GOT3 (cell line): ENCODE measurements around the gene CSF1R.

Source experiments
- DNase-seq: peaks from one replicate; lab custom pipeline; 2025; ENCODE audit warnings: mixed read lengths; lab: John Stamatoyannopoulos, UW

CSF1R gene

DNA sequence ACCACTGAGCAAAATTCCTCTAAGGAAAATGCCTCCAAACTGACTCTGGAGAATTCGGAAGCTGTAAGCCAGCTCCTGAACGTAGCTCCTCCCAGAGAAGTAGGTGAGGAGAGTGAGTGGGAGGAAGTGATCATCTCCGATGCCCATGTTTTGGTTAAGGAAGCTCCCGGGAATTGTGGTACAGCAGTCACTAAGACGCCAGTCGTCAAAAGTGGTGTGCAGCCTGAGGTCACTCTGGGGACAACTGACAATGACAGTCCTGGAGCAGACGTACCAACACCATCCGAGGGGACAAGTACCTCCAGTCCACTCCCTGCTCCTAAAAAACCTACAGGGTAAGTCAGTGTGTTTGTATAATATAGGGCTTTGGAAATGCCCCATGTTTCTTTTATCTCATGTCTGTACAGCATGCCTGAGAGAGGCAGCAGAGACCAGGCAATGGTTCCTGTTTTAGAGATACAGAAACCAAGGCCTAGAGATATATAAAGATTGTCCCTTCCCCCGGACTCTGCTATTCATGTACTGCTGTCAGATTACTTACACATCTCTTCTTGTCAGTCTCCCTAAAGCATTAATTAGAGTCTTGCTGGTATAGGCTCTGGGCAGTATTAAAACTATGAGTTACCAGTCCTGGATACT lies 61.9 kb downstream of the CSF1R start:
- DNase-seq: no peak

DNA sequence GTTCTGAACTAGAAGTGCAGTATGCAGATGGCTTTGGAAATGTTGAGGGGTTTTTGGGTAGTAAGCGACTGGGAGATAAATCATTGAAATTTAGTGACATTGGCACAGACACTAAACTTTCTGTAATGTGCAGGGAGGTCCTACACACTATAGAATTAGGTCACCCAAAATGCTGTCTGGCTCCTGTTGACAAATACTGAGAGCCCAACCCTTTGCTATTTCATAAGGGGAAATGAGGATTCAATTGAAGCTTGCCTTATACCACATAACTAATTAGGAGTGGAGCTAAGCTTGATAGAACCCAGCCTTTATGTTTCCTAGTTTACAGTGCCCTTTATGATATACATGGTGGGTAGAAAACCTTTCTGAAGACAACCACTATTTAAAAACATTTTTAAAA lies 63.2 kb downstream of the CSF1R start:
- no peak for DNase-seq

DNA sequence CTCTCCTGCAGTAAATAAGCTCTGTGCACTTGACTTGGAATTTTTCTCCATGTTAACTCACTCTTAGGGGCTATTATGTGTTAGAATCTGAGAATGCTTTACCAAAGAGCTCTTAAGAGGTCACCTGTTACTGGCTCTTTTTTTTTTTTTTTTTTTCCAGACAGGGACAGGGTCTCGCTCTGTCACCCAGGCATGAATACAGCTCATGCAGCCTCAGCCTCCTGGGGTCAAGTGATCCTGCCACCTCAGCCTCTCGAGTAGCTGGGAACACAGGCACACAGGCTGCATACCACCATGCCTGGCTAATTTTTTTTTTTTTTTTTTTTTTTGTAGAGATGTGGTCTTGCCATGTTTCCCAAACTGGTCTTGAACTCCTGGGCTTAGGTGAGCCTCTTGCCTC lies 63.7 kb downstream of the CSF1R start:
- no peak for DNase-seq

DNA sequence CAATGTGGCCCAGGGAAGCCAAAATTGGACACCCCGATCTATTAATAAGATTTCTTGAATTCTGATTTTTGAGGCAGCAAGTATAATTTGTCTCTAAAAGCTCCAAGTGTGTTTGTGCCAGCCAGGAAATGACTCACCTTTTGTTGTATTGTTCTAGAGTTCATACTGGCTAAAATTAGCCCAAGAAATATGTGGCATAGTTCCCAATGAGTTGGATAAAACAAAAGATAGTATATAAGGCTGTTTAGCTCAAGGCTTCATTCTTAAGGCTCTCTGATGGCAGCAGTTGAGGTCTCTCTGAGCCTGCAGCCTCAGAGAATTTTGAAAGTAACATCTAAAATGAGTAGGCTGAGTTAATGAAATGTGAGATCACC lies 64.2 kb downstream of the CSF1R start:
- no peak for DNase-seq

DNA sequence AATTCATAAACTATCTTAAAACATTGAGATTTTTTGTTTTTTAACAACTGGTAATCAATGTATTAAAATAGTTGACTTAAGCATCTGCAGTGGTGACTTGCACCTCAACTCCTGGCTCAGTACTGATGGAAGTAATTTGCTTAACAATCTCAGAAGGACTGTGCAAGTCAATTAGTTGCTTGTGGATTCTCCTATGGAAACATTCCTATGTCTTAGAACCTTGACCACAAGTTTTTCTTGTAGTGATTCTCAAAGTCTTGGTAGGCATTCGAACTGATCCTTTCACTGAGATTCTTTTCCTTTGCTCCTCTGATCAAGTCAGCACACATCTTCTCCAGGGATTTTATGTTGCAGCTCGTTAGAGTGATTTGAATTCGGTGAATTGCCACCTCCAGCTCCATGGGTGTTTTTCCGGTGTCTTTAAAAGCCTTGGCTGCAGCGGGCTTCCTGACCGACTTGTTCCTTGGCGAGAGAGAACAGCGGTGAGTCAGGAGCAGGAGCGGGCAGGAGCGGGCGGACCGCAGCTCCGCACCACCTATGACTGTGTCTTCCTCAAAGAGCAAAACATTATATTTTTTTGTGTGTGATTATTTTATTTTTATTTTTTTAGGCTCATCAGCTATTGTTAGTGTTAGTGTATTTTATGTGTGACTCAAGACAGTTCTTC lies 64.7 kb downstream of the CSF1R start:
- no peak for DNase-seq

DNA sequence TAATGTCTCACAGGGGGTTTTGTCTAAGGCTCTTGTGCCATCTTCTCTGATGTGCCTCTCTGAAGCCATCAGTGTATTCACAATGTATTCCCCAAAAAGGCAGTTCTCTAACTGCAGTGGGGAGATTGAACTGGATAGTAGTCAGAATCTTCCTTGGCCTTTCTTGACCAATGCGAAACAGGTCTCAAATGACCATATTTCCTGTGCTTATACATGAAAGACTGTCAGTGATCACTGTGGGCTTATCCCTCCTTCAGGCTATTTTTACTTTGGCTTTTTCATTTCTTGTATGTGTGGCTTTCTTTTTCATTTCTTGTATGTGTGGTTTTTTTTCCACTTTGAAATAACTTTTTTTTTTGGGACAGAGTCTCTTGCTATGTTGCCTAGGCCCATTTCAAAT lies 66.1 kb downstream of the CSF1R start:
- DNase-seq: no peak

DNA sequence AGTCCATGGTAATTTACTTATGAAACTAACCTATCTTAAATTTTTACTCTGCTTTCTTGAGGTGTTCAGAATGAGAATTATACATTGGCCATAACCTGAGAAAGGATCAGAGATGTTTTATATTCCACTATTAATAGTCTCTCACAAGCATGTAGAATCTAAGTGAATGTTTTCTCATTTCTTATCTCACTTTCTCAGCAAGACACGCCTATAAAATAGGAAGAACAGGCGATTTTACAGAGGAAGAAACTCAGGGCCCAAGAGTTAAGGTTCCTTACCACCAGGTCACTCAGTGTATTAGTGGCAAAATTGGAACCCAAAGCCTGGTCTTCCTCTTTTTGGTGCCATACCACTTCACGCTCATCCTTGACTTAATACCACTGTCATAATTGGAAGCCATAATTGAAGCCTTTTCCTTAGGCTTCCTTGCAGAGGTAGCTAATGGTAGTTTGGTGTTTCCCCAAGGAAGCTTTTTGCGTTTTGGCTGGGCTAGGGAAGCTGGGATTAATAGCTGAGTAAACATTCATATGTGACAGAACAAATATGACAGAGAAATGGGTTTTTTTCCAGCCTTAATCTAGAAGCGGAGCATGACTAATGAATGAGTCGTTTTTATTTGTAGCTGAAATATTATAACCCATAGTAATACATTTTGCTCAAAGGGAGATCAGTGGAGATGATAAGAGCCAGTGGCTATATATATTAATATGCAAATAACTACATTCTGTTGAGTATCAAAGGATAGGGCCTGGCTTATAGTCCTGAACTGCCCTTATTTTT lies 68.9 kb downstream of the CSF1R start:
- no peak for DNase-seq

DNA sequence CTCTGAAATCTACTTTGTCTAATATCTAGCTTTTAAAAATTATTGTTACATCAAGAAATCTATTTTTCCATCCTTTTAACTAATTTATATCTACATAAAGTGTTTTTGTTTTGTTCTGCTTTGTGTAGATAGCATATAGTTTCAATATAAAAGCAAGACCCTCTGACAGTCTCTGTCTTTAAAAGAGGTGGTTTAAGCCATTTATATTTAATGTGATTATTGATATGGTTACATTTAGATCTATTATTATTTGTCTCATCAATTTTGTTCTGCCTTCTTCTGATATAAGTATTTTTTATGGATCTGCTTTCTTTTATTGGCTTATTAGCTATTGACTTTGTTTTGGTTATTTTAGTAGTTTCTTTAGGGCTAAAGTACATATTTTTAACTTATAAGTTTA lies 69.8 kb downstream of the CSF1R start:
- DNase-seq: no peak

DNA sequence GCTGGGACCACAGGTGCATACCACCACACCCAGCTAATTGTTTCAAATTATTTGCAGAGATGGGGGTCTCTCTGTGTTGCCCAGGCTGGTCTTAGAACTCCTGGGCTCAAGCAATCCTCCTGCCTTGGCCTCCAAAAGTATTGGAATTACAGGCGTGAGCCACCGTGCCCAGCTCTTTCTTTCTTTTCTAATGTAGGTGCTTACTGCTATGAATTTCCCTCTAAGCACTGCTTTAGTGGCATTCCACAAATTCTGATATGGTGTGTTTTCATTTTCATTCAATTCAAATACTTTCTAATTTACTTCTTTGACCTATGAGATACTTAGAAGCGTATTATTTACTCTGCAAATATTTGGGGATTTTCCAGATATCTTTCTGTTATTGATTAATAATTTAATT lies 70.9 kb downstream of the CSF1R start:
- DNase-seq: no peak

DNA sequence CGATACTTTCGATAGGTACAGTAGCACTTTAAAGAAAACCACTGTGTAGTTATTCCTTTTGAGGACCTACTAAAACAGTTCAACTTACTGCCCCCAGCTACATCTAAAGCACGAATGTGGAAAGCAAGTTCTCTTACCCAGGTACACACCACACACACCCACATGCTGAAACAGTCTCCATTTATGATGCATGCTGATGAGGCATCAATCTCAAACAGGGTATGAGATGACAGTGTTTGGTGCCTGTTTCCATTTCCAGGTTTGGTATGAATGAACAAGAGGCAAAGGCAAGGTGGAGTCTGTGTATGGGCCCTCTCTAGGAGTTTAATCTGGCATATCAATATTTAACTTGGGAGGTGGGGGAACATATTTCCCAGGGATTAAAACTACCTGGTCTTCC lies 71.9 kb downstream of the CSF1R start:
- DNase-seq: no peak

DNA sequence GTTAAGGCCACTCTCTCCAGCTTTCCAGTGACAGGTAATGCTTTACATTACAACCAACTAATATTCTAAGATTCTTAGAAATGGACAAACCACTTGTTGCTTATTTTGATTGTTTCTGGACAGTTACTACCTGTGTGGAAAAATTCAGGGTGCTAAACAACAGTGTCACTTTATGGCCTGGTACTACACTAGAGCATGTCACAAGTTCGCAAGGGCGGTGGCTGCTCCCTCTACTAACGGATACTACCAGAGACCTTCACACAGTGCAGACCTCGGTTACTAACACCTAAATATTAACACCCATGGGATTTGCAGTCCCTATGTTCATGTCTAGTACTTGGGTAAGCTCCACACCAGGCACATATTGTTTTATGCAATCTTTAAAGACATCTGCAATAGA lies 72.4 kb downstream of the CSF1R start:
- DNase-seq: no peak

DNA sequence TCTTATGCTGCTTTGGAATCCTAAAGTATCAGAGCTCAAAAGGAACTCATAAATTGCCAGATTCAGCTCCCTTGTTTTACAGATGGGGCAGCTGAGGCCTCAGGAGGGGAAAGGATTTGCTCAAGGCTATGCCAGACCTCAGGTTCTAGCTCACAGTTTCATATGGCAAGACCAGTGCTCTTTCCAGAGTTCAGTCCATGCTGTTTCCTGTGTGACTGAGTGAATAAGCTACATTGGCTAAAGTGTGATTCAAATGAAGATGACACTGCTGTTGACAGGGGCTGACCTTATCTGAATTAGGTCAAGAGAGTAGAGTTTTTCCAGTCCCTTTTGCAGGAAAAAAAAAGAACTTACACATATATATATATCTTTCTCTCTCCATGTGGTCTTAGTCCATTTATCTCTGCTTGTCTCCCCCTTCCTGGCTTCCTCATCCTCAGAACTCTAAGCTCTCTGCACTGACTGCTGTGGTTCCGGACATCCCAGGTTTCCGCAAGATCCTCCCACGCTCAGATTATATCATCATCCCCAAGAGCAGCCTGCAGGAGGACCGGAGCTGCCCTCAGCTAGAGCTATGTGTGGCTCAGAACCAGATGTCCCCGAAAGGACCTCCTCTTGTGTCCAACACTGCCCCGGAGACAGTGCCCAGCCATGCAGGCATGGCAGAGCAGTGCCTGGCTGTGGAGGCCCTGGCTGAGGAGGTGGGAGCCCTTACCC lies 76.5 kb downstream of the CSF1R start:
- no peak for DNase-seq

DNA sequence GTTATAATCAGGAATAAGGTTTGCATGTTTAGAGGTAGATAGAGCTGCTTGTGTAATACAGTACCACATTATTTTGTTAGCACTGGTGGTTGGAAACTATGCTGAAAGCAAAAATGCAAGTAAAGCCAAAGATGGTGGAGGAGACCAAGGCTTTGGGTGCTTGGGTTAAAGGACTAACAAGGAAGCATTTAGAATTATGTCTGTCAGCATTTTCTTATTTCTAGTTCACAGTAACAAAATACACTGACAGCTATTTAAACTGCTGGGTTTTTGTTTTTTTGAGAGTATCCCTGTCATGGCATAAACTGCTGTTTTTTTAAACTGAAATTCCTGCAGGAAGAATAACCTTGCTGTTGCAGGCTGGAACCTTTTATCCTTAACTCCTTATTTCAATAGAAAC lies 79.3 kb downstream of the CSF1R start:
- DNase-seq: no peak

DNA sequence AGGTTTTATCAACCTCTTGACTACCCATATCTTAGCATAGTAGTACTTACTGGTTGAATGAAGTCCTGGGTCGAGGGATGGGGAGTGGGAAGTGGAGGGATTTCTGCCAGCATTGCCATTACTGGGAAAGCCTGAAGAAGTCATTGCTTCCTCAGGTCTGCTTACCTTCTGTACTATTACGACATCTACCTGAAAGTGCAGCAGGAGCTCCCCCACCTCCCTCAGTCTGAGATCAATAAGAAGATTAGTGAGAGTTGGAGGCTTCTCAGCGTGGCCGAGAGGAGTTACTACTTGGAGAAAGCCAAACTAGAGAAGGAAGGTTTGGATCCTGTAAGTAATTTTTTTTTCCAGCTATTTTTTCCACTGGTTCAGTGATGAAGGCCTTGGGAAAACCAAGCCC lies 80.0 kb downstream of the CSF1R start:
- no peak for DNase-seq
